ENCODE measurements around the gene GPR17.

Gene GPR17

DNA sequence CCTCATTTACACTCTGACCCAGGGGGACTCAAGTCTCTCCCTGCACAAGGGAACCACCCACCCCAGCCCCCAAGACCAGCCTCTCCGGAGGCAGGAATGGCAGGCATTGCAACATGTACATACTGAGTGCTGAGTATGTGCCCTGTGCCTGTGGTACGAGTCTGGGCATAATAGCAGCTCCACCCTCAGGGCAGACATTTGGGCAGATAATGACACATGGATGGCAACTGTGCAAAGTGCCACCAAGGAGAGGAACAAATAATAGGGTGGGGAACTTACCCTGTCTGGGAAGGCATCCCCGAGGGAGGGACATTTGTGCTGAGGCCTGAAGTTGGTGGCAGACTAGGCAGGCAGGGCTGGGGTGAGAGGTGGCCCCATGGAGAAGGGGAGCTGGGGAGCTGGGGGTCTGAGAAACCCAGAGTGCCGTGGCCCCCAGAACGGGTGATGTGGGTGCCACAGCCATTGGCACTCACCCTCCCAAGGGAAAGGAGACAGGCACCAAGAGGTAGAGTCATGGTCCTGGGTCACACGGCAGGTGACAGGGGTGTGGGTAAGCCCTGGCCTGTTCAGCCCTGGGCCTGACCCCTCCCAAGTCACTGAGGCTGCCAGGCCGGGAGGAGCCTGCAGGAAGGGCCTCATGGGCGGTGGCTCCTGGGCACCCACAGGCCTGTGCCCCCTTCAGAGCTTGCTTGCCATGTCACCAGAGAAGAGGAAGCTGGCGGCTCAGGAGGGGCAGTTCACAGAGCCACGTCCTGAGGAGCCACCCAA lies 15.7 kb upstream of the GPR17 start:
- DNase-seq (ENCODE audit: low read depth): no peak

DNA sequence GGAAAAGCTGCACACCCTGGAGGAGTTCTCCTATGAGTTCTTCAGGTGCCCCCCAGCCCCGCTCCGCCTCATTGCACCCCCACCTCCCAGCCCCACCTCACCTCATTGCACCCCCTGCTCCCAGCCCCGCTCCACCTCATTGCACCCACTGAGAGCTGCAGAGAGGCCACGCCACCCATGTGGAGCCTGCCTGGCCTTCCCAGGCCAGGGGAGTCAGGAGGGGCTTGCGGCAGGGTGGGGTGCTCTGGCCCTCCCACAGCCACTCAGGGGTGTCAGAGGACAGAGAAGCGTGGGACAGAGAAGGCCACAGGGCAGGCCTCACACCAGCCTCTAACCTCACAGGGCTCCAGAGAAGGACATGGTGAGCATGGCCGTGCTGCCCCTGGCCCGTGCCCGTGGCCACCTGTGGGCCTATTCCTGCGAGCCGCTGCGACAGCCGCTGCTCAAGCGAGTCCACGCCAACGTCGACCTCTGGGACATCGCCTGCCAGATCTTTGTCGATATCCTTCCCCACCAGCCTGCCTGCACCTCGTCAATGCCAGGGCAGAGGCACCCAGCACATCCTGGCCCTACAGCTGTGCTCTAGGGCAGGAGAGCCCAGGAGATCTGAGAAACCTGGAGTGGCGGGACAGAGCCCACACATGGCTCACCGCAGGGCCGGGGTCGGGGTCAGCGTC lies 15.0 kb upstream of the GPR17 start:
- no peak for DNase-seq (ENCODE audit: low read depth)

DNA sequence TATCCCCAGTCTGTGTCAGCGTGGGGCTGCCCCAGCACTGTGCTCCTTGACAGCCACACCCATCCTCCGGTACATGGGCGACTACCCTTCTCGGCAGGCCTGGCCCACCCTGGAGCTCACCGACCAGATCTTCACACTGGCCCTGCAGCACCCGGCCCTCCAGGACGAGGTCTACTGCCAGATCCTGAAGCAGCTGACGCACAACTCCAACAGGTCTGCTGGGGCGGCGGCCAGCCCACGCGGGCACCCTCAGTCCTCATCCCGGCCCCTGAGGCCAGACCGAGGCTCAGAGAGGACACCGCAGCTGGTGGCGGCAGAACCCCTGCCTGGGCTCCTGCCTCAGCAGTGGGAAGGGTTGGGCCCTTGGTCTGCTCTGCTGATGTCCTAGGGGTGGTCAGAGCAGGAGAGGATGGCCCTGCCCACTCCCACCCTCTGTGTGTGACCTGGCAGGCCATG lies 14.4 kb upstream of the GPR17 start:
- DNase-seq (ENCODE audit: low read depth): no peak

DNA sequence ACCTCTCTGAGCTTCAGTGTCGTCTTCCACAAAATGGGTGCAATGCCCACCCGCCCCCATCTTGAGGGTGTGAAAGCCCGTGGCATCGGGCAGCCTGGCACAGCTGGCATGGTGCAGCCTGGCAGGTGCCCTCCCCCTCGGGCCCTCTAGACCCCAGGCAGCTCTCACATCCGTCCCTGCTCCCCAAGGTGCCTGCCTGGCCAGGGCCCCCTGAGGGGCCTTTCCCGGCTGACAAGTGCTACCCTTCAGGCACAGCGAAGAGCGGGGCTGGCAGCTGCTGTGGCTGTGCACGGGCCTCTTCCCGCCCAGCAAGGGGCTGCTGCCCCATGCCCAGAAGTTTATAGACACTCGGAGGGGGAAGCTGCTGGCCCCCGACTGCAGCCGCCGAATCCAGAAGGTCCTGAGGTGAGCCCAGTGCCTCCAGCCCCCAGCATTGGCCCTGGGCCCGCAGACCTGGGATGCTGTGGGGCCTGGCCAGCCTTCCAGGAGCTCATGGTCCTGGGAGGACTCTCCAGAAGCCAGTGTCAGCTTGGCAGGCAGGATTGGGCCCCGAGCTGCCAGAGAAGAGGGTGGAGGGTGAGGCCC lies 13.9 kb upstream of the GPR17 start:
- no peak for DNase-seq (ENCODE audit: low read depth)

DNA sequence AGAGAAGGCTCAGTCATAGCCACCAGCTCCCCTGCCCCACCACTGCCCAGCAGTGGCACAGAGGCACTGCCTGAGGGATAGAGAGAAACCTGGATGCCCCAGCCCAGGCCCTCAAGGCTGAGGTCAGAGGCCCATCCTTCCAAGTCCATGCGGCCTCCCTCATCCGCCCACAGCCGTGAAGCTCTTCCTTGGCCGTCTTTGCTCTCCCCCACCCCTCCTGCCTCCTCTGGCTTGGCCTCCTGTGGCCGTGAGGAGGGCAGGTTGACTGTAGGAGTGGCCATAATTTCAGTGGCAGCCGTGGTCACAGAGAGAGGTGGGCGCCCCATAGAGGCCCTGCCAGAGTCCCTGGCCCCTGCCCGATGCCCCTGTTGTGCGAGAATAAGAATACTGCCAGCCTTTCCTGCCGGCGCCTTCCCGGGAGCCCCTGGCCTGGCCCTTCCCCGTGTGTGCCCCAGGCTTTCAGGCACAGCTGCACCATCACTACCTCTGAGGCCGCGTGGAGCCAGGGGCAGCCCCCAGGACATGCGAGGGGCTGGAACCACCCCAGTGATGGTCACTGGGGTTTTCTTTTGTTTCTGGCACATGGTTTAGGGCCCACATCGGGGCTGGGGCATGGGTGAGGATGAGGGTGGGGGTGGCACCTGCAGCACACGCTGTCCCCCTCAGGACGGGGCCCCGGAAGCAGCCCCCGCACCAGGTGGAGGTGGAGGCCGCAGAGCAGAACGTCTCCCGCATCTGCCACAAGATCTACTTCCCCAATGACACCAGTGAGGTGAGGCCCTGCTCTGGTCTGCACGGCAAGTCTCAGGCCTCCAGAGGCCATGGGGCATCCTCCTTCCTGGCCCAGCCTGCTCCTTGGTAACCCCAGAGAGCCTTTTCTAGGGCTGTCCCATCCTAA lies 13.1 kb upstream of the GPR17 start:
- no peak for DNase-seq (ENCODE audit: low read depth)

DNA sequence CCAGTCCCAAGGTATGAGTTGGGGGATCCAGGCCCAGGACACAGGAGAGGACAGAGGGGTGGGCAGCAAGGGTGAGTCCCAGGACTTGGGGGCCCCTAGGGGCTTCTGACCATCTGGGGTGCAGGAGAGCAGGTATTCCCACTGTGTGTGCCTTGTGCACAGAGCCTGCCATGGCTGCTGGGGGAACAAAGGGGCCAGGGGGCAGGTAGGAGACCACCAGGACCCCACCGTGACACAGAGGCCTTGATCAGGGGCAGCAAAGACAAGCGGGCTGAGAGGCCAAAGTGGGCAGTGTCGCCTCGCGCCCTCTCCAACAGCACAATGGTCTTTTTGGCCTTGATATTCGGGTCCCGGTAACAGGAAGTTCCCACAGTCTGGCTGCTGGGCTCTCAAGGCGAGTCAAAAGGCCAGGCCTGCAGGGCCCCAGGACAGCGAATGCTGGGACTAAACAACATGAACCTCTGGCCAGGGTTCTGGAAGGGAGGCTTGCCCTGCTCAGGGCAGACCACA lies 12.3 kb upstream of the GPR17 start:
- DNase-seq (ENCODE audit: low read depth): no peak

DNA sequence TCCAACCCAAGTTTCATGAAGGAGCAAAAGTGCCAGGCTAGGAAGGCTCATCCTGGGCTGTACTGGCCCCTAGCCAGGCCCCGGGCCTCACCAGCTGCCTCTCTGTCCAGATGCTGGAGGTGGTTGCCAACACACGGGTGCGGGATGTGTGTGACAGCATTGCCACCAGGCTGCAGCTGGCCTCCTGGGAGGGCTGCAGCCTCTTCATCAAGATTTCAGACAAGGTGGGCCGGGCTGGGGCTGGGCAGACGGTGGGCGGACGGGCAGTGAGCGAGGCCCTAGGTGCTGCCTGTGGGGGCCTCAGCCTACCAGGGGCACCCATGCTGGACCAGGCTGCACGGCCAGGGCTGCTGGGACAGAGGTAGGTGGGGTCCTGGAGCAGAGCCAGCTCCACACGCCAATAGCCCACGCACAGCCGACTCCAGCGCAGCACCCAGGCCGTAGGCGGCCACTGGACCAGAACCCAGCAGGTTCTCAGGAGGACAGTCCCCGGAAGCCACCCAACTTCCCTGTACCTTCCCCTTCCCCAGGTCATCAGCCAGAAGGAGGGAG lies 11.8 kb upstream of the GPR17 start:
- no peak for DNase-seq (ENCODE audit: low read depth)

DNA sequence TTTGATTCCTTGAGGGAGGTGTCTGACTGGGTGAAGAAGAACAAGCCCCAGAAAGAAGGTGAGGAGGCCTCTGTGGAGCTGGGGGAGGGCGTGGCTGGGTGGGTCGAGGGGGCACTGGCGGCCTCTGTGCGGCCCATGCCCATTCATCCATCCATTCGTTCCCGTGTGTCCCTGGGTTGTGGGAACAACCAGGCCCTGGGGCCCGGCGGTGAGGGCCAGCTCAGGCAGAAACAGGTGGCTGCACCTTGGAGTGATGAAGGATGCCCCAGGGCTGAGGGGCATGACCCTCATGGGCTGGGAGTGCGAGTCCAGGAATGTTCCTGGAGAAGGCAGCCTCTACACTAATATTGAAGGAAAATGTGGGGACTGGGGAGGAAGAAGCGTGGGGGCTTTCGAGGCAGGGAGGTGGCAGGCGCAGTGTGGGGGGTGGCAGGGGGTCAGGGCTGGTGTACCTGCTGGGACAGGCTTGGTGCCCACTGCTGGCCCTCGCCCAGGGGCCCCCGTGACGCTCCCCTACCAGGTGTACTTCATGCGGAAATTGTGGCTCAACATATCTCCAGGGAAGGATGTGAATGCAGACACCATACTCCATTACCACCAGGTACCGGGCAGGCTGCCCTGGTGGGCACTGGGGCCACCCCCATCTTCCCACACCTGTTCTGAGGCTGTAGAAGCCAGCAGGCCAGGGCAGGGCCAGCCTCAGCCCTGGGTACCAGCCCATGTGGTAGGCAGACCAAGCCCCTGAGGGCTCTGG lies 11.2 kb upstream of the GPR17 start:
- DNase-seq (ENCODE audit: low read depth): no peak

DNA sequence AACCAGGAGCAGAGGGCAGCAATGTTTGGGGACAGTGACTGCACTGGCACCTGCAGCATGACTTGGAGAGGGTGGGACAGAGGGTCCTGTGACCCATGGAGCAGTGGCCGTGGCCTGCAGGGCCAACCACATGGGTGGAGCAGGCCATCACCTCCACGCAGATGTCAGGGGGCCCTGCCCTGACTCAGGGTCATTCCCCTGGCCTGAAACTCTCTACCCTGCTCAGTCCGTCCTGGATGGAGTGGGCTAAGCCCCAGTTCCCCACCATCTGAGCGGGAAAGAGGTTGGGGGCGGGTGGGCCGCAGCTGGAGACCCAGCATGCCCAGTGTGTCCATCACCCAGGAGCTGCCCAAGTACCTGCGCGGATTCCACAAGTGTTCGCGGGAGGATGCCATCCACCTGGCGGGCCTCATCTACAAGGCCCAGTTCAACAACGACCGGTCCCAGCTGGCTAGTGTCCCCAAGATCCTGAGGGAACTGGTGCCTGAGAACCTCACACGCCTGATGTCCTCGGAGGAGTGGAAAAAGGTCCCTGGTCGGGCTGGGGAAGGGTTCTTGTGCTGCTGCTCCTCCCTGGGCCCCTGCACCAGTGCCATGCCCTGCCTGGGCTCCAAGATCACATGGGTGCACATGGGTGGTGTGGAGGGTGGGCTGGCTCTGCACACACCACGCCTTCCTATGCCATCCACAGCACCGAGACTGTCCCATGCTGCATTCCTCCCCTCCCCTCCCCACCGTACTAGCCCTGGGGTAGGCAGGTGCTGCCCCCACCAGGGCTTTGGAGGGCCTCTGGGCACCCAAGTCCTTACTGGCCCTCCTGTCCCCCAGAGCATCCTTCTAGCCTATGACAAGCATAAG lies 10.3 kb upstream of the GPR17 start:
- DNase-seq (ENCODE audit: low read depth): no peak

DNA sequence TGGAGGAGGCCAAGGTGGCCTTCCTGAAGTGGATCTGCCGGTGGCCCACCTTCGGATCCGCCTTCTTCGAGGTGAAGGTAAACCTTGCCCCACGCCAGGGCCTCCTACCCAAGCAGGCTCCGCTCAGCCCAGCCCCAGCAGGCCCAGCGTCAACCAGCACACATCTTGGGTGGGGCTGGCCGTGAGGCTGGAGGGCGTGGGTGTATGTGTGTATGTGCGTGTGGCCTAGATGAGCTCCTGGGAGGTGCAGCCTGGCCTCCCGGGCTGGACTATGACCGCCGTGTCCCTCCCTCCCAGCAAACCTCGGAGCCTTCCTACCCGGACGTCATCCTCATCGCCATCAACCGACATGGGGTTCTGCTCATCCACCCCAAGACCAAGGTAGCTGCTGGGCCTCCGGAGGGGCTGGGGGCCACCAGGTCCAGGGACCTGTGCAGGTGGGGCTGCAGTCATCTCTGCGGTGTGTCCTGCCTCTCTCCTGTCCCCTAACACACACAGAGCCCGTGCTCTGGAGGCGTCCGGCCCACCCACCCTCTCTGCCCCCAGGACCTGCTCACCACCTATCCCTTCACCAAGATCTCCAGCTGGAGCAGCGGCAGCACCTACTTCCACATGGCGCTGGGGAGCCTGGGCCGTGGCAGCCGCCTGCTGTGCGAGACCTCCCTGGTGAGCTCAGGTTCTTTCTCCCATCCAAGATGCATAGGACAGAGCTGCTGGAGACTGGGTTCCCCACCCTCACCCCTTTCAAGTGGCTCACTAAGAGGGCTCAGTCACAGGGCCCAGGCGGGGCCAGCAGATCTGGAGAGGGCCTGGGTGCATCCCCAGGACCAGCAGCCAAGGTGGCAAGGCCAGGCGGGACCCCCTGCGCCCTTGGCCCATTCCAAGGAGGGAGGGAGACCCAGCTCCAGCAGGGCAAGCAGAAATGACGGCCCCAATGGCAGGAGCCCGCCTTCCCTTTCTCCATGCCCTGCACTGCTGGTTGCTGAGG lies 9.4 kb upstream of the GPR17 start:
- DNase-seq (ENCODE audit: low read depth): no peak

DNA sequence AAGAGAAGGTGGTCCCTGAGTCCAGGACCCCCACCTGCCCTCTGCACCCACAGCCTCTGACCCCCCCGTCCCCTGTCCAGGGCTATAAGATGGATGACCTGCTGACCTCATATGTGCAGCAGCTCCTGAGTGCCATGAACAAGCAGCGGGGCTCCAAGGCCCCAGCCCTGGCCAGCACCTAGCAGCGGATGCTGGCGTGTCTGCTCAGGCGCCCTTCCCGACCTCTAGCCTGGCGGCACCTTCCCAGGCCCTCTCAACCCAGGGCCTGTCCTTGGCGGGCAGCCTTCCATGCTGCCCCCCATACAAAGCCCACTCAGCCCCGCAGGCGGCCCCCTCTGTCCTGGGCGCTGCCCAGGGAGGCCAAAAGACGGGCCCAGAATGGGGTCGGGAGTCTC lies 8.7 kb upstream of the GPR17 start:
- DNase-seq (ENCODE audit: low read depth): no peak

DNA sequence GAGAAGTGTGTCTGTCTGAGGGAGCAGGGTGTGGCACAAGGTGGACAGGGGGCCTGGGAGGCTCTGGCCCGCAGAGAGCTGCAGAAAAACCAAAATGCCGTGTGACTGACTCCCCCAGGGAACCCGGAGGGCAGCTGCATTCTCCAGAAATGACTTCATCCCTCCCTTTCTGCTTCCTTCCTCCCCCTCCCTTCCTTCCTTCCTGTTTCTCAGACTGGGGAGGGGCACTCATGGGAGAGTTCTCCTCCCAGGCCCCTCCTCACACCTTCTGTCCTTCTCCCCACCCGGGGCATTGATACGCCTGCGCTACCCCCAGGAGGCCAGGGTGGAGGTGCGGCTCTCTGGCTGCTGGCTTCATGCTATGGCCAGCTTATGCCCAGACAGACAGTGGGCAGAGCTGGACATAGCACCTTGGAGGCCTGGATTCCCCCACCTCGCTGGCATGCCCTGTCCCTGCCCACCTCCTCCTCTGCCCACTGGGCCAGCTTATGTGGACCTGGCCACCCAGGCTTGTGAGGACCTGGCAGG lies 8.2 kb upstream of the GPR17 start:
- no peak for DNase-seq (ENCODE audit: low read depth)

DNA sequence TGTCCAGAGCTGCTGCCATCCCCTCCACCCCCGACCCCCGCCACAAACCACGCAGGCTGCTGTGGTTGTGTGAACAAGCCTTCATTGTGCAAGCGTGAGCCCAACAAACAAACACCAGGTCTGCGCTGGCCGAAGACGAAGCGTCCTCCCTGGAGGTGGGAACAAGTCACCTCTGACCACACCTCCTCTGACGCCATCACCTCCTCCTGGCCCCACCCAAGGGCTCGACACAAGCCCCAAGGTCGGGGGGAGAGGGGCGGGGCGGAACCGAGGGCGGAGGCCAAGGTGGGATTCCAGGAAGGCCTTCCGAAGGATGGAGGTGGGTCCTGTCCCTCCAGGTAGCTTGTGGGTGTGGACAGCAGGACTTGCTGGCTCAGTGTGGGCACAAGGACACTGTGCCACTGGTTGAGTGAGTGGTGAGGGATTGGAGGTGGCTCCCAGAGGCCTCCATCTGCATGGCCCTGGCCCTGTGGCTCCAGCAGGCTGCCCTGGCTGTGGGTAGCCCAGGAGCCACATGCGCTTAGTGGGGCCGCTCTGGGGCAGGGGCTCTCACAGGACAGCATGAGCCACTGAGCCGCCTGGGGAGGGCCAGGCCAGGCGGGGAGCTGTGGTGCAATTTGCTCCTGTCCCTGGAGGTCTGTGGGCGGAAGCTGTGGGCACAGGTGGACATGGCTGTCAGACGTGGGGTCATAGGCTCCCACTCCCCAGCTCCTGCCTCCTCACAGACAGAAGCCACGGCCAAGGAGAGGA lies 7.4 kb upstream of the GPR17 start:
- no peak for DNase-seq (ENCODE audit: low read depth)

DNA sequence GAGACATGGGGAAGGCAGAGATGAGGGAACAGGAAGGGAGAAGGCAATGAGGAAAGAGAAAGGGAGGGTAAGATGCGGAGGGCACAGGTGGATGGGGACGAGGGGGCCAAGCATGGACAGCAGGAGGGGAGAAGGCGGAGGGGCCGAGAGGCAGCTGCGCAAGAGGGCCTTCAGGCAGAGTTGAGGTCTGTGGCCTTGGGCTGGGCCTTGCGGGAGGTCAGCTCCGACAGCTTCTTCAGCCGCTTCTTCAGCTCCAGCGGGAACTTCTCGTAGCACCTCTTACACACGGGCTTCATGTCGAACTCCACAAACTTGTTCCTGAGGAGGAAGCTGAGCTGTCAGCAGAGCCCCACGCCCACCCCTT lies 6.9 kb upstream of the GPR17 start:
- DNase-seq (ENCODE audit: low read depth): no peak

DNA sequence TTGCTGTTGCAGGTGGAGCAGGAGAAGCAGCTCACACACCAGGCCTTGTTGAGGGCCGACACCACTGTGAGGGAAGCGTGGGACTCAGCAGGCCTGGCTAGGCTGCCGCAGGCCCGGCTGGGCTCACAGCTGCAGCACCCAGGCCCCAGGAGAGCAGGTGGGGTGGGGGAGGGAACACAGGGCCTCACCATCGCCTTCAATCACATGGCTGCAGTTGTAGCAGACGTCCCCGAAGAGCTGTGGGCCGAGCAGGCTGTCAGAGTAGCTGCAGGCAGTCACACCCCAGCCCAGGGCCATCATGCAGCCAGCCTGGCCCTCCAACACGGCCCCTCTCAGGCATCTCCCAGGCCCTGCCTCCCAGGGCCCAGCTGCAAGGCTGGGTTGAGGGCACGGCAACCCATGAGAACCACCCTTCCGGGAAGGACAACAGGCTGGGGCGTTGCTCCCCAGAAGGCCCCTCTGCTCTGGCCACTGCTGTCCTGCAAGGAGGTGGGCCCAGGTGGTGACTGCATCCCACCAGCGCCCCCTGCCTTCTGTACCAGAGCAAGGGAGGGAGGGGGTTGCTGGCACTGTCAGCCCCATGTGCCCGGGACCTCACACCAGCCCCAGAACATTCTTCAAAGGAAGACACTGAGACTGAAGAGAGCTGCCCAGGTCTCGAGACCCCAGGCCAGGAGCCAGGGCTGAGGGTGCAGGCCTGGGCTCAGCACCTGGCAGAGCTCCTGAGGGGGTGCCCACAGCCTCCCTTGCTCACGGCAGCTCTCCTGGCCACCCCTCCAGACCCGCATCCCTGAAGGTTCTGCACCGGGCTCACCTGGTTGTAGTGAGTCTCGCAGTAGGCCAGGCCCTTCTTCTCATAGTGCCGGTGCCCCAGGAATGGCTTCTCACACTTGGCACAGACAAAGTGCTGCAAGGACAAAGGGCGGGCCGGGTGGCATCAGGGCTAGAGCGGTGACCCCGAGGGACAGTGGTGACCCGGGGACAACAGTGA lies 5.6 kb upstream of the GPR17 start:
- DNase-seq (ENCODE audit: low read depth): no peak

DNA sequence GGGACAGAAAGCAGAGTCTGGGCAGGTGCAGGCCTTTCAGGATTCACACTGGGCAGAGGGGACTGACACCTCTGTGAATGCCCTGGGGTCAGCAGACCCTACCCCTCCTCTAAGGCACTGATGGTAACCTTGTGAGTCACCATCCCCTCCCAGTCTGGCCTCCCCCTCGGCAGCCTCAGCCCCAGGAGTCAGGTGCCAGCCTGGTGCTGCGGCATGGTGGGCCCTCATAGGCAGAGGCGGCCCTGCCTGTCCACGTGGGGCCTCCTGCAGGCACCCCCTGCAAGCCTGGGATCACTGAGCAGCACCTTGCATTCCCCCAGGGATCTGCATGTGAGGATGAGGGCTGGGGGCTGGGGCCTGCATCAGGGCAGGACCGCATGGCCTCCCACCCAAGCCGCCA lies 4.8 kb upstream of the GPR17 start:
- no peak for DNase-seq (ENCODE audit: low read depth)

Measured in CMK (cell line).